DMS114 treated with DMSO at 0.1 percent for 48 hours (cell line): Measurements from ENCODE around the gene SUFU.
A peak's percentile ranks its signal among the peaks of the same experiment; 100 is the strongest.
"Not testable (repeated sequence)": the region's sequence is repeated elsewhere in the genome, so short reads cannot be mapped to it uniquely, and the experiment has no call there.

ENCODE experiments used
- DNase-seq: peaks from one replicate; lab custom pipeline; 2025; ENCODE audit not compliant: unreplicated experiment; lab: John Stamatoyannopoulos, UW

SUFU gene

GRCh38 chr10:102479651-102480050, 24.1 kb upstream of the SUFU start:
- DNase-seq = no peak

GRCh38 chr10:102480396-102480795, 23.4 kb upstream of the SUFU start:
- no peak for DNase-seq

GRCh38 chr10:102484021-102484420, 19.8 kb upstream of the SUFU start:
- no peak for DNase-seq

- DNase-seq = no peak
Observed at GRCh38 chr10:102485093-102485784, 18.5 kb upstream of the SUFU start.

GRCh38 chr10:102491136-102491535, 12.6 kb upstream of the SUFU start:
- no peak for DNase-seq

GRCh38 chr10:102492344-102492939, 11.3 kb upstream of the SUFU start:
- no peak for DNase-seq

- DNase-seq = no peak
Observed at GRCh38 chr10:102492983-102493382, 10.8 kb upstream of the SUFU start.

- no peak for DNase-seq
Observed at GRCh38 chr10:102493771-102494170, 10.0 kb upstream of the SUFU start.

GRCh38 chr10:102497545-102497944, 6.2 kb upstream of the SUFU start:
- DNase-seq = no peak

GRCh38 chr10:102499356-102499755, 4.4 kb upstream of the SUFU start:
- no peak for DNase-seq

- not testable (repeated sequence) for DNase-seq
Observed at GRCh38 chr10:102500686-102501085, 3.1 kb upstream of the SUFU start.

- DNase-seq = no peak
Observed at GRCh38 chr10:102501201-102502028, 2.4 kb upstream of the SUFU start.

- DNase-seq = peak; percentile 99
Observed at GRCh38 chr10:102502029-102502336, 1.8 kb upstream of the SUFU start.

GRCh38 chr10:102502337-102503151, 1.2 kb upstream of the SUFU start, which contains the start of gene ACTR1A:
ACTR1A (minus strand) TSS chr10:102502712; CDS start chr10:102502647, 65 bp downstream.
- peak; percentile 99 for DNase-seq

GRCh38 chr10:102504179-102504975, 605 bp downstream of the SUFU start:
- no peak for DNase-seq

GRCh38 chr10:102504976-102505300, 1.2 kb downstream of the SUFU start:
- no peak for DNase-seq

GRCh38 chr10:102505462-102506115, 1.8 kb downstream of the SUFU start:
- DNase-seq = no peak

GRCh38 chr10:102507521-102507920, 3.7 kb downstream of the SUFU start:
- no peak for DNase-seq

GRCh38 chr10:102508506-102508905, 4.7 kb downstream of the SUFU start:
- no peak for DNase-seq

GRCh38 chr10:102509387-102509786, 5.6 kb downstream of the SUFU start:
- no peak for DNase-seq
